Muscle layer of colon (tissue), 2 donors: Measurements from ENCODE around the gene SLC29A2.
"Not testable (repeated sequence)": the region's sequence is repeated elsewhere in the genome, so short reads cannot be mapped to it uniquely, and the experiment has no call there.

Experiments
- H3K27ac ChIP-seq: one replicate; pipeline ENCODE4 v1.7.0; 2013; ENCODE audit warnings: low read depth, mild to moderate bottlenecking, low read length, moderate library complexity
- H3K27me3 ChIP-seq, 2 donors: one replicate each; pipeline ENCODE4 v1.7.0; 2013; ENCODE audit warnings: low read length in 2 of 2, mild to moderate bottlenecking in 2 of 2; ENCODE audit not compliant: insufficient read depth in 2 of 2, control insufficient read depth in 1 of 2
- H3K36me3 ChIP-seq: one replicate; pipeline ENCODE4 v1.7.0; 2013; ENCODE audit warnings: mild to moderate bottlenecking, low read length; ENCODE audit not compliant: insufficient read depth
- H3K4me1 ChIP-seq: one replicate; pipeline ENCODE4 v1.7.0; 2013; ENCODE audit warnings: mild to moderate bottlenecking, low read length; ENCODE audit not compliant: insufficient read depth
- H3K4me3 ChIP-seq, 2 donors: one replicate each; pipeline ENCODE4 v1.7.0; 2013; ENCODE audit warnings: low read length in 2 of 2, low read depth in 1 of 2, mild to moderate bottlenecking in 1 of 2, moderate library complexity in 1 of 2
- H3K9ac ChIP-seq: one replicate; pipeline ENCODE4 v1.7.0; 2013; ENCODE audit warnings: low read length
- H3K9me3 ChIP-seq: one replicate; pipeline ENCODE4 v1.7.0; 2013; ENCODE audit warnings: mild to moderate bottlenecking, low read length
- donor health status: abdominal sarcoma.
- donor health status: Adenocarcinoma of cecum.

The SLC29A2 gene

DNA sequence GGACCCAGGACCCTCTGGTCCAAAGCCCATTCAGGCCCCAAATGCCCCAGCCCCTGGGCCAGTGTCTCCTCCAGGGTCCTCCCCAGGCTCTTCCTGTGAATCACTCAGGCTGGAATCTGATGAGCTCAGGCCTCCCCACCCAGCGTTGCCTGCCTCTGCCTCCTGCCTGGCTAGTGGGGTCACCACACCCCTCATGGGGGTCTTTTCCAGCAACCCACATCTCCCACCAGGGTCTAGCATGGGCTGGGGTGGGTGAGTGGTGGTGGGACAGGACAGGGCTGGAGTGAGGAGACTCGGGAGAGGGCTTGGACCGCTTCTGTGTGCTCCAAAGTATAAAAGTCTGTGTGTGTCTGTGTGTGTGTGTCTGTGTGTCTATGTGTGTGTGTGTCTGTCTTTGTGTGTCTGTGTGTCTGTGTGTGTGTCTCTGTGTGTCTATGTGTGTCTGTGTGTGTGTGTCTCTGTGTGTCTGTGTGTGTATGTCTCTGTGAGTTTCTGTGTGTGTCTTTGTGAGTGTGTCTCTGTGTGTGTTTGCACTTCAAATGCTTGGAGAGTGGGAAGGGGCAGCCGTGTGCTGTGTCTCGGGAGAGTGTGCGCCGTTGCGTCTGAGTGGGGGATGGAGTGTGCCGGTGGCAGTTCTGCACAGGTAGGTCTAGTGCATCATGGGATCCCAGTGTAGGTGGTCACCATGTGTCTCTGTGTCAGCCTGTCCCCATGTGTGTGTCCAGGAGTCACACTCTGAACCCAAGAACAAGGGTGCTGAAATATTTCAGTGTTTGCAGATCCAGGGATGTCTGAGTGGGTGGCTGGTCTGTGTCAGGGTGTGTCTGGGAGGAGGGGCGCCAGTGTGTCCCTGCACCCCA is 44.2 kb downstream of the SLC29A2 start:
- Histone ChIP-seq H3K9ac (no peak overlapping the region), H3K4me3 (no peak overlapping the region), H3K9me3 (no peaks in the 10 kb centered on the region), H3K27me3 (no peaks in the 10 kb centered on the region), H3K36me3 (no peaks in the 10 kb centered on the region), H3K27ac (peak overlapping the region; percentile 19), H3K4me1 (peaks cover 24% of the 10 kb centered on the region)

- Histone ChIP-seq H3K27me3 (no peaks in the 10 kb centered on the region), H3K9me3 (no peaks in the 10 kb centered on the region), H3K4me1 (peaks cover 29% of the 10 kb centered on the region), H3K4me3 (no peak overlapping the region), H3K27ac (peak overlapping the region; percentile 19), H3K9ac (no peak overlapping the region), H3K36me3 (no peaks in the 10 kb centered on the region)
Measured at GRCh38 chr11:66326261-66327111, 45.1 kb downstream of the SLC29A2 start.

DNA sequence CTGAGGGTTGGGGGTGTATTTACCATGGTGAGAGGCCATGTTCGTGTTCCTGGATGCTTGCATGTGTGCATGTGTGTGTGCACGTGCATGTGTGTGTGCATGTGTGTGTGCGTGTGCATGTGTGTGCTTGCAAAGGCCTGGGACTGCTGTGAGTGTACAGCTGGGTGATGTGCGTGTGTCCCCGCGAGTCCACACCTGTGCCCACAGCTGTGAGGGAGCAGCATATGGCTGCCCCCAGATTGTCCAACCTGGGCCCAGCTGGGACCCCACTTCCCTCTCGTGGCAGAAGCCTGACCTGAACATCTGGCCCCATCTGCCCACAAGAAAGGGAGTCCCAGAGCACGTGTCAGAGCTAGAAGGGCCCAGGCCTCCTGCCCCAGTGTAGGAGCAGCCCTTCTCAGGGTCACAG is 46.3 kb downstream of the SLC29A2 start:
- H3K9me3 ChIP-seq: no peaks in the 10 kb centered on the region
- no peaks in the 10 kb centered on the region for H3K36me3 ChIP-seq
- H3K4me3 ChIP-seq: no peak overlapping the region
- no peak overlapping the region for H3K27ac ChIP-seq
- no peak overlapping the region for H3K9ac ChIP-seq
- H3K27me3 ChIP-seq: no peaks in the 10 kb centered on the region
- peaks cover 29% of the 10 kb centered on the region for H3K4me1 ChIP-seq

DNA sequence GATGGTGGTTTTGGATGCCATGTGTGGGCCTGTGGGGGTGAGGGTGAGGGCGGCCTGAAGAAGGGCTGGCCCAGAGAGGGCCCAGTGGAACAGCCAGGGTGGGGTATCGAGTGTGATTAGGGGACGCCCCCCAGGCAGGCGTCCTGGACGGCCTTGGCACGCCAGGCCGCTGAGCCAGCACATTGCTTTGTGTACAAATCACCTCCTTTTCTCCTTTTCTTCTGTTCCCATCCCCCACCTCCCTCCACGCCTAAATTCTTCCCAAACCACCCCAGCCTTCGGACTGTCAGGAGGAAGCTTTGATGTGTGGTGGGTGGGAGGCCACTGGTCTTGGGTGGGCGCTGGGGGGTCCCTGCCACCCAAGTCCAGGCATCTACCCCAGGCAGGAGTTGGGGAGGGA is 46.9 kb downstream of the SLC29A2 start:
- Histone ChIP-seq H3K27ac (no peak overlapping the region), H3K9ac (no peak overlapping the region), H3K27me3 (no peaks in the 10 kb centered on the region), H3K4me1 (peaks cover 29% of the 10 kb centered on the region), H3K36me3 (no peaks in the 10 kb centered on the region), H3K4me3 (no peak overlapping the region), H3K9me3 (no peaks in the 10 kb centered on the region)

DNA sequence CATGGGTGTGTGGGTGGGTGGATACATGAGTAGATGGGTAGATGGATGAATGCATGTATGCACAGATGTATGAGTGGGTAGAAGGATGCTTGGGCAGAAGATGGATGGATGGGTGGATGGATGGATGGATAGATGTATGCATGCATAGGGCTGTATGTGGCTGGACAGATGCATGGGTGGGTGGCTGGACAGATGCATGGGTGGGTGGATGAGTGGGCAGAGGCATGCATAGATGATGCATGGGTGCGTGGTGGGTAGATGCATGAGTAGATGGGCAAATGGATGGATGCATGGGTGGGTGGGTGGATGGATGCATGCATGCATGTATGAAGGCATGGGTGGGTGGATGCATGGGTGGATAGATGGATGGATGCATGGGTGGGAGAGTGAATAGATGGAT is 47.9 kb downstream of the SLC29A2 start:
- H3K9me3 ChIP-seq: no peaks in the 10 kb centered on the region
- H3K9ac ChIP-seq: no peak overlapping the region
- no peak overlapping the region for H3K27ac ChIP-seq
- H3K27me3 ChIP-seq: no peaks in the 10 kb centered on the region
- no peaks in the 10 kb centered on the region for H3K36me3 ChIP-seq
- peaks cover 29% of the 10 kb centered on the region for H3K4me1 ChIP-seq
- H3K4me3 ChIP-seq: no peak overlapping the region

- peaks cover 29% of the 10 kb centered on the region for H3K4me1 ChIP-seq
Measured at GRCh38 chr11:66322732-66323427, 48.7 kb downstream of the SLC29A2 start.

DNA sequence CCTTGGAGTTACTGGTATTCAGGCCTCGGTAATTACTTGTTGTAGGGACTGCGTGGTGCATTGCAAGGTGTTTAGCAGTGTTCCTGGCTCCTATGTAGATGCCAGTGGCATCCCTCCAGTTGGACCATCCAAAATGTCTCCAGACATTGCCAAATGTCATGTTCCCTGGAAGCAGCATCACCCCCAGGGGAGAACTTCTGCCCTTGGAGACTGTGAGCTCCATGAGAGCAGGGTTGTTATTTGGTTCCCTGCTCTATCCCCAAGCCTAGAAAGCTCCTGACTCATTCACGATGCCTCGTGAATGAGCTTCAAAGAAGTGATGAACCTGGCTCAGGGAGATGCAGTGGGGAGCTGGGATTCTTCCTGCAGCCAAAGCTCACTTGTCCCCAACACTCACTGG is 50.0 kb downstream of the SLC29A2 start:
- H3K27me3 ChIP-seq: no peaks in the 10 kb centered on the region
- H3K9me3 ChIP-seq: no peaks in the 10 kb centered on the region
- H3K4me1 ChIP-seq: peaks cover 24% of the 10 kb centered on the region
- no peak overlapping the region for H3K9ac ChIP-seq
- H3K36me3 ChIP-seq: no peaks in the 10 kb centered on the region
- no peak overlapping the region for H3K4me3 ChIP-seq
- H3K27ac ChIP-seq: no peak overlapping the region

More at GRCh38 chr11:66322732-66323427, 48.7 kb downstream of the SLC29A2 start:
- H3K9me3 ChIP-seq: no peaks in the 10 kb centered on the region
- H3K27me3 ChIP-seq: no peaks in the 10 kb centered on the region
- H3K27ac ChIP-seq: no peak overlapping the region
- no peak overlapping the region for H3K4me3 ChIP-seq
- H3K36me3 ChIP-seq: no peaks in the 10 kb centered on the region
- H3K9ac ChIP-seq: no peak overlapping the region

GRCh38 chr11:66320748-66321147 is 50.8 kb downstream of the SLC29A2 start:
- peaks cover 23% of the 10 kb centered on the region for H3K4me1 ChIP-seq

GRCh38 chr11:66320289-66320688 is 51.3 kb downstream of the SLC29A2 start:
- not testable (repeated sequence) for H3K27ac ChIP-seq, H3K27me3 ChIP-seq, H3K4me3 ChIP-seq, H3K9ac ChIP-seq, H3K36me3 ChIP-seq, H3K9me3 ChIP-seq
- H3K4me1 ChIP-seq: peaks cover 28% of the 10 kb centered on the region

More at GRCh38 chr11:66320748-66321147, 50.8 kb downstream of the SLC29A2 start:
- H3K9ac ChIP-seq, H3K9me3 ChIP-seq, H3K36me3 ChIP-seq, H3K4me3 ChIP-seq, H3K27ac ChIP-seq, H3K27me3 ChIP-seq: not testable (repeated sequence)

DNA sequence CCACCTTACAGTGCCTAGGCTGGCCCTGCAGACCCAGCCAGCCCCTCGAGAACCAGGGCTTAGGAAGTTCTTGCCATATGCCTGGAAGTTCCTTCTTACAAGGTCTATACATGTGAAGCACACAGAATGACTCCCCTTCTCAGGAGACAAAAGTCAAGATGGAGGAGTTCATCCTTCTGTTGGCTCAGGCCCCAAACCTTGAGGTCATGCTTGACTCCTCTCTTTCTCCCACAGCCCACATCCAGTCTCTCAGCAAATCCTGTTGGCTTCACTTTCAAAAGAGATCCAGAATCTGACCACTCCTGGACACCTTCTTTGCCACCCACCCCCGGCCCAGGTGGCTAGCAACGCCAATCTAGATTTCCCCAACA is 53.0 kb downstream of the SLC29A2 start:
- no peak overlapping the region for H3K27ac ChIP-seq
- H3K4me1 ChIP-seq: peaks cover 45% of the 10 kb centered on the region
- H3K9ac ChIP-seq: no peak overlapping the region
- no peak overlapping the region for H3K4me3 ChIP-seq
- H3K27me3 ChIP-seq: no peaks in the 10 kb centered on the region
- no peaks in the 10 kb centered on the region for H3K9me3 ChIP-seq
- H3K36me3 ChIP-seq: no peaks in the 10 kb centered on the region
